H1 (cell line): ENCODE results near the gene MRS2. TPM values are rescaled to one million over a fixed set of nuclear protein-coding genes. Genes with fewer than 3 reads are reported as not detected.

ENCODE experiments used
- CTCF ChIA-PET: fragments of 300-600 bp; sonication (Branson Sonifier 250); formaldehyde crosslinking; loops from one replicate; lab custom pipeline; 2021; ENCODE audit not compliant: partially characterized antibody; lab: Charles Lee
- POLR2A ChIA-PET: fragments of 300-600 bp; sonication (Branson Sonifier 250); formaldehyde crosslinking; loops from one replicate; lab custom pipeline; 2021; ENCODE audit warnings: inconsistent platforms; ENCODE audit not compliant: partially characterized antibody; lab: Charles Lee
- DNase-seq, 2 experiments: peaks; one replicate each; pipeline versions ENCODE4 v3.0.0 to v3.0.0-alpha.2; 2010 to 2022; ENCODE audit warnings: low spot score in 2 of 2, low read depth in 1 of 2, mixed read lengths in 1 of 2
- FAIRE-seq: peaks from 2 replicates; lab custom pipeline; 2011; peaks lifted over from hg19 to GRCh38; lab: Jason Lieb, UNC
- H2AFZ ChIP-seq: 2 replicates; pipeline ENCODE4 v1.8.1; 2012; ENCODE audit warnings: low read length, inconsistent platforms
- H2AK5ac ChIP-seq: 2 replicates; pipeline ENCODE4 v1.6.1; 2013; ENCODE audit warnings: low read depth, low read length
- H2BK120ac ChIP-seq: replicated peaks from 2 replicates; pipeline ENCODE3; 2013; ENCODE audit warnings: low read depth, low read length, inconsistent platforms
- H2BK12ac ChIP-seq: 2 replicates; pipeline ENCODE4 v1.6.1; 2013; ENCODE audit warnings: low read depth, low read length
- H2BK15ac ChIP-seq: 2 replicates; pipeline ENCODE4 v1.6.1; 2013; ENCODE audit warnings: low read length
- H2BK20ac ChIP-seq: 2 replicates; pipeline ENCODE4 v1.6.1; 2013; ENCODE audit warnings: low read length
- H2BK5ac ChIP-seq: 2 replicates; pipeline ENCODE4 v1.6.1; 2013; ENCODE audit warnings: low read depth, low read length
- H3K14ac ChIP-seq: 2 replicates; pipeline ENCODE4 v1.6.1; 2013; ENCODE audit warnings: inconsistent platforms; ENCODE audit not compliant: insufficient read length
- H3K18ac ChIP-seq: 2 replicates; pipeline ENCODE4 v1.6.1; 2013; ENCODE audit warnings: low read length; ENCODE audit errors: extremely low read depth
- H3K23ac ChIP-seq: 2 replicates; pipeline ENCODE4 v1.6.1; 2013; ENCODE audit warnings: inconsistent platforms; ENCODE audit not compliant: insufficient read length
- H3K23me2 ChIP-seq: 2 replicates; pipeline ENCODE4 v1.6.1; 2013; ENCODE audit warnings: low read depth, low read length
- H3K27ac ChIP-seq: 2 replicates; pipeline ENCODE4 v1.6.1; 2011; ENCODE audit warnings: low read depth, low read length, inconsistent platforms
- H3K27me3 ChIP-seq, 4 experiments: replicated peaks in 1 of 4; 1 replicate in 1 of 4; 2 replicates in 3 of 4; pipeline versions ENCODE4 v1.6.1 to v1.8.1; 2011 to 2013; ENCODE audit warnings: low read length in 3 of 4, mild to moderate bottlenecking in 3 of 4, inconsistent platforms in 2 of 4, mixed read lengths in 2 of 4, moderate library complexity in 1 of 4; ENCODE audit not compliant: control insufficient read depth in 3 of 4, insufficient read depth in 3 of 4; ENCODE audit errors: extremely low read depth in 1 of 4
- H3K36me3 ChIP-seq, 4 experiments: 2 replicates each; pipeline versions ENCODE4 v1.6.1 to v1.8.1; 2011 to 2013; ENCODE audit warnings: mild to moderate bottlenecking in 4 of 4, low read length in 3 of 4, moderate library complexity in 2 of 4, control low read depth in 1 of 4, inconsistent platforms in 1 of 4; ENCODE audit not compliant: insufficient read depth in 4 of 4, control insufficient read depth in 2 of 4
- H3K4ac ChIP-seq: replicated peaks from 2 replicates; pipeline ENCODE3; 2013; ENCODE audit warnings: low read length, low read depth, mixed read lengths, inconsistent platforms; ENCODE audit not compliant: insufficient read length
- H3K4me1 ChIP-seq, 4 experiments: replicated peaks in 1 of 4; 1 replicate in 1 of 4; 2 replicates in 3 of 4; pipeline versions ENCODE4 v1.6.1 to v1.8.1; 2011 to 2013; ENCODE audit warnings: low read length in 3 of 4, inconsistent platforms in 2 of 4, mixed read lengths in 1 of 4; ENCODE audit not compliant: insufficient read depth in 4 of 4, control insufficient read depth in 3 of 4
- H3K4me2 ChIP-seq, 2 experiments: 2 replicates each; pipeline versions ENCODE4 v1.6.1 to v1.8.1; 2011 to 2013; ENCODE audit warnings: low read depth in 2 of 2, low read length in 2 of 2, control low read depth in 1 of 2, inconsistent platforms in 1 of 2, mild to moderate bottlenecking in 1 of 2; ENCODE audit not compliant: insufficient read depth in 1 of 2
- H3K4me3 ChIP-seq, 4 experiments: fragments of 200-600, 300-600 bp in 1 of 4; sonication (generic), shearing (Covaris generic), sonication (Bioruptor Twin) in 1 of 4; 2 replicates each; pipeline versions ENCODE4 v1.5.1 to v1.8.1; 2011 to 2016; ENCODE audit warnings: low read length in 4 of 4, low read depth in 3 of 4, control low read depth in 2 of 4, inconsistent platforms in 2 of 4, mild to moderate bottlenecking in 2 of 4, mixed read lengths in 1 of 4, moderate library complexity in 1 of 4; ENCODE audit not compliant: insufficient read depth in 2 of 4; ENCODE audit errors: extremely low read depth in 1 of 4
- H3K56ac ChIP-seq: replicated peaks from 2 replicates; pipeline ENCODE3; 2013; ENCODE audit warnings: low read depth, mild to moderate bottlenecking, mixed read lengths, low read length, inconsistent platforms; ENCODE audit not compliant: insufficient read length
- H3K79me1 ChIP-seq: 2 replicates; pipeline ENCODE4 v1.6.1; 2013; ENCODE audit warnings: low read depth, low read length, control low read depth
- H3K79me2 ChIP-seq, 2 experiments: 2 replicates each; pipeline versions ENCODE4 v1.6.1 to v1.8.1; 2012 to 2013; ENCODE audit warnings: low read length in 2 of 2, mild to moderate bottlenecking in 2 of 2, inconsistent platforms in 1 of 2; ENCODE audit not compliant: insufficient read depth in 2 of 2, control insufficient read depth in 1 of 2
- H3K9ac ChIP-seq, 4 experiments: replicated peaks in 1 of 4; 1 replicate in 1 of 4; 2 replicates in 3 of 4; pipeline versions ENCODE4 v1.6.1 to v1.8.1; 2011 to 2013; ENCODE audit warnings: low read depth in 3 of 4, low read length in 3 of 4, control low read depth in 2 of 4, mild to moderate bottlenecking in 2 of 4, moderate library complexity in 2 of 4, inconsistent platforms in 1 of 4; ENCODE audit errors: extremely low read depth in 1 of 4
- H3K9me3 ChIP-seq, 2 experiments: 2 replicates each; pipeline versions ENCODE4 v1.6.1 to v1.8.1; 2012 to 2013; ENCODE audit warnings: mild to moderate bottlenecking in 2 of 2, moderate library complexity in 2 of 2, control low read depth in 1 of 2, inconsistent platforms in 1 of 2, low read depth in 1 of 2, low read length in 1 of 2, mixed read lengths in 1 of 2; ENCODE audit not compliant: insufficient read depth in 2 of 2
- H4K20me1 ChIP-seq, 2 experiments: replicated peaks in 1 of 2; 2 replicates each; pipeline versions ENCODE3 to v1.8.1; 2011 to 2013; ENCODE audit warnings: inconsistent platforms in 2 of 2, low read length in 2 of 2, mild to moderate bottlenecking in 1 of 2; ENCODE audit not compliant: insufficient read depth in 2 of 2, control insufficient read depth in 1 of 2
- H4K5ac ChIP-seq: 2 replicates; pipeline ENCODE4 v1.6.1; 2013; ENCODE audit warnings: low read length, low read depth, mixed read lengths, inconsistent platforms; ENCODE audit not compliant: insufficient read length
- H4K8ac ChIP-seq: 2 replicates; pipeline ENCODE4 v1.8.0; 2013; ENCODE audit warnings: mild to moderate bottlenecking, moderate library complexity, low read length, inconsistent platforms; ENCODE audit not compliant: insufficient read depth; ENCODE audit errors: extremely low read depth
- H4K91ac ChIP-seq: replicated peaks from 2 replicates; pipeline ENCODE3; 2013; ENCODE audit warnings: low read length, mixed read lengths, inconsistent platforms; ENCODE audit not compliant: insufficient read length
- SIRT6 ChIP-seq: IDR thresholded peaks from one replicate; pipeline ENCODE4 v1.7.1; 2012; ENCODE audit warnings: low read length, inconsistent platforms
- TAF1 ChIP-seq: IDR thresholded peaks from 2 replicates; pipeline ENCODE4 v1.6.1; 2011; ENCODE audit warnings: mild to moderate bottlenecking, low read depth, low read length
- YY1 ChIP-seq: IDR thresholded peaks from 2 replicates; pipeline ENCODE4 v1.6.1; 2011; ENCODE audit warnings: low read depth, mild to moderate bottlenecking, low read length
- WGBS, 2 experiments: shearing (Covaris generic) in 1 of 2; methylation state at CpG; one replicate each; pipeline versions ENCODE4 v1.1.6 to v1.1.7; 2013 to 2015; ENCODE audit warnings: low lambda C conversion rate in 2 of 2, mixed read lengths in 2 of 2, inconsistent platforms in 1 of 2, low coverage in 1 of 2, missing lambda C conversion rate in 1 of 2; ENCODE audit not compliant: insufficient replicate concordance in 2 of 2, insufficient coverage in 1 of 2, insufficient read length in 1 of 2; ENCODE audit errors: extremely low coverage in 1 of 2, missing lambda C conversion rate in 1 of 2; 5-methylcytosine and 5-hydroxymethylcytosine counted together
- polyA plus RNA-seq, 7 experiments: library from polyadenylated mRNA; depleted of rRNA in 3 of 7; stranded (reverse) in 5 of 7; unstranded in 2 of 7; fragments of >200 nt in 5 of 7; fragments of 200-250 nt in 2 of 7; gene quantifications; 1 replicate in 5 of 7; 2 replicates in 1 of 7; 4 replicates in 1 of 7; pipeline versions ENCODE4 v1.2.1 to v1.2.3, GENCODE V29; 2011 to 2013; ENCODE audit warnings: missing spikeins in 2 of 7, mixed read lengths in 2 of 7
- total RNA-seq: library from RNA; stranded (reverse); fragmentation: NEBNext Ultra II Directional; extraction: Animal tissue kit (Norgen Biotek cat#: 25700); gene quantifications from 2 replicates; pipeline ENCODE4 v1.2.1, GENCODE V29; 2021

Gene MRS2
- total and polyA plus RNA-seq, 2 of the 8 experiments (the other 6 are each of a cell fraction or from before 2014, with no cell fraction given), result 51.2 to 67.5 TPM

DNA sequence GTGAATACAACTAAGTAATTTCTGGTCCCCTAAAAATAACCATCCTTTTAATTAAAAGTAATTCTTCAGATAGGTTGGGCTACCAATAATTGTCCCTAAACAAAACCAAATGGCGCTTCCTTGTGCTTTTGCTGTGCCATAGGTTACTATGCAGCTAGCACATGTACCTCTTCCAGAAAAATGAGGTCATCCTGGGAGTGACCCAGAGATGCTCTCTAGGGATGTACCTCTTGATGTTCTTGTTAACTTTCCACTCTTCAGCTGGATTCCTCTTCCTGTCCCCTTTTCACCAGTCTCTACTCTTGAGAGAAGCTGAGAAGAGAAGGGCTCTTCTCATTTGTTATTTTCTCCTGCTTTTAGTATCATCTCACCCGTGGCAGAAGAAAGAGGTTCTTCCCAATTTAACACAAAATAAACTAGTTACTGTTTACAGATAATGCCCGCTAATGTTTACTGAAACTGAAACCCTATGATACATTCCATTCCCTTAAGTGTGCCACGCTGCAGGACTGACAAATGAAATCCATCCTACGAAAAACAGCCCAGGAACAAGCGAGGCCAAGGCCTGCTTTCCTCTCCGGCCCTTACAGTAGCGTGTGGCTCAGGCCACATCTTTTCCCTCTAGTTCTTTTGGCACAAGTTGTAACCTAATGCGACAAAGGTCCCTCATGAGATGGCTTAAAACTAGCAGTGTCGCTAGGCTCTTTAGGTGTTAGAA is 24.2 kb downstream of the MRS2 start:
- Histone ChIP-seq H2AK5ac (no peak overlapping the region), H2BK120ac (no peak overlapping the region), H3K23ac (no peak overlapping the region), H3K9me3 (no peaks in the 10 kb centered on the region), H4K5ac (no peak overlapping the region), H3K9ac (no peak overlapping the region), H3K79me1 (no peaks in the 10 kb centered on the region), H3K14ac (no peak overlapping the region), H2BK12ac (no peak overlapping the region), H2BK20ac (no peak overlapping the region), H3K18ac (no peak overlapping the region), H4K91ac (no peak overlapping the region), H3K4ac (no peak overlapping the region), H3K27me3 (no peaks in the 10 kb centered on the region), H3K4me2 (no peak overlapping the region), H2AFZ (no peak overlapping the region), H2BK15ac (no peak overlapping the region), H3K4me3 (no peak overlapping the region), H3K4me1 (no peaks in the 10 kb centered on the region), H4K8ac (no peak overlapping the region), H3K56ac (no peak overlapping the region), H3K36me3 (peaks cover 8 to 41% (median 35%) of the 10 kb centered on the region in 4 experiments), H2BK5ac (no peak overlapping the region), H3K23me2 (no peaks in the 10 kb centered on the region), H3K27ac (no peak overlapping the region), H4K20me1 (no peaks in the 10 kb centered on the region), H3K79me2 (no peaks in the 10 kb centered on the region)
- WGBS, 2 experiments, result 92% methylated on average over 10 of the region's 10 CpGs; no CpG with 5 or more reads in 1 of the 2 experiments
- DNase-seq (no peak), FAIRE-seq (no peak)
- ChIA-PET POLR2A (interaction anchor here (1.0 to 4.6 kb wide), 6 partner anchors 11 to 34 kb away, joined by 3 to 16 read pairs (median 4); partner anchors contain the start of gene MRS2), CTCF (interaction anchor here (1.0 kb wide), 1 partner anchor 94 kb away, joined by 3 read pairs; no protein-coding TSS in a partner anchor)
- TF ChIP-seq SIRT6 (no peak), YY1 (no peak), TAF1 (no peak)
